CD14-positive monocyte (primary cell): ENCODE results near the gene FBL. TPM values are rescaled to one million over a fixed set of nuclear protein-coding genes. Genes with fewer than 3 reads are reported as not detected.

Source experiments
- DNase-seq, 3 donors: peaks; one replicate each; pipeline ENCODE4 v3.0.0-alpha.2; 2011 to 2022
- H2AFZ ChIP-seq: 2 replicates; pipeline ENCODE4 v1.6.0; 2012; ENCODE audit warnings: mild to moderate bottlenecking, low read depth, low read length, inconsistent platforms; ENCODE audit not compliant: insufficient read depth, poor library complexity, severe bottlenecking
- H3K27ac ChIP-seq, 2 donors: 1 replicate in 1 of 2; 2 replicates in 1 of 2; pipeline ENCODE4 v1.5.1; 2012 to 2013; ENCODE audit warnings: low read length in 2 of 2, control low read depth in 1 of 2, inconsistent platforms in 1 of 2, low read depth in 1 of 2, mild to moderate bottlenecking in 1 of 2
- H3K27me3 ChIP-seq, 2 donors: one replicate each; pipeline versions ENCODE4 v1.6.0 to v1.6.1; 2011 to 2013; ENCODE audit warnings: low read length in 2 of 2; ENCODE audit not compliant: control insufficient read depth in 2 of 2, insufficient read depth in 2 of 2
- H3K36me3 ChIP-seq, 2 donors: replicated peaks in 1 of 2; 1 replicate in 1 of 2; 2 replicates in 1 of 2; pipeline versions ENCODE4 v1.5.1 to v1.6.1; 2012 to 2013; ENCODE audit warnings: low read length in 2 of 2, control low read depth in 1 of 2, inconsistent platforms in 1 of 2, mild to moderate bottlenecking in 1 of 2; ENCODE audit not compliant: insufficient read depth in 2 of 2, control insufficient read depth in 1 of 2
- H3K4me1 ChIP-seq, 2 donors: 1 replicate in 1 of 2; 2 replicates in 1 of 2; pipeline versions ENCODE4 v1.5.1 to v1.6.1; 2012 to 2013; ENCODE audit warnings: low read length in 2 of 2, control low read depth in 1 of 2, inconsistent platforms in 1 of 2, mild to moderate bottlenecking in 1 of 2, moderate library complexity in 1 of 2; ENCODE audit not compliant: insufficient read depth in 2 of 2, control insufficient read depth in 1 of 2
- H3K4me2 ChIP-seq: replicated peaks from 2 replicates; pipeline ENCODE3; 2012; ENCODE audit warnings: low read length, moderate library complexity, mild to moderate bottlenecking; ENCODE audit not compliant: poor library complexity, severe bottlenecking; ENCODE audit errors: extremely low read depth
- H3K4me3 ChIP-seq, 3 experiments: fragments of 200-600 bp in 1 of 3; sonication (generic) in 1 of 3; replicated peaks in 1 of 3; 1 replicate in 2 of 3; 2 replicates in 1 of 3; pipeline ENCODE4 v1.5.1; 2011 to 2013; ENCODE audit warnings: low read length in 3 of 3, mild to moderate bottlenecking in 3 of 3, control low read depth in 2 of 3, low read depth in 2 of 3, inconsistent platforms in 1 of 3, moderate library complexity in 1 of 3
- H3K79me2 ChIP-seq: 2 replicates; pipeline ENCODE4 v1.6.0; 2012; ENCODE audit warnings: mild to moderate bottlenecking, control low read depth, inconsistent platforms, low read length, moderate library complexity; ENCODE audit not compliant: insufficient read depth
- H3K9ac ChIP-seq: 2 replicates; pipeline ENCODE4 v1.6.0; 2017; ENCODE audit warnings: low read length, mild to moderate bottlenecking; ENCODE audit not compliant: insufficient read depth, poor library complexity, severe bottlenecking
- H3K9me3 ChIP-seq, 2 donors: replicated peaks in 1 of 2; 1 replicate in 1 of 2; 2 replicates in 1 of 2; pipeline versions ENCODE4 v1.5.1 to v1.6.1; 2012 to 2013; ENCODE audit warnings: low read length in 2 of 2, control low read depth in 1 of 2; ENCODE audit not compliant: control insufficient read depth in 1 of 2, insufficient read depth in 1 of 2
- H4K20me1 ChIP-seq: 2 replicates; pipeline ENCODE4 v1.6.0; 2012; ENCODE audit warnings: mild to moderate bottlenecking, low read length, control low read depth, moderate library complexity; ENCODE audit not compliant: insufficient read depth
- H3K27ac Mint-ChIP-seq, 7 donors: one replicate each; pipeline ENCODE4 v1.8.0; 2020; ENCODE audit warnings: mild to moderate bottlenecking in 7 of 7, mixed read lengths in 7 of 7, moderate library complexity in 6 of 7, inconsistent platforms in 2 of 7
- H3K27me3 Mint-ChIP-seq, 3 donors: one replicate each; pipeline ENCODE4 v1.8.0; 2021 to 2022; ENCODE audit warnings: low read depth in 3 of 3, mild to moderate bottlenecking in 3 of 3, mixed read lengths in 3 of 3, moderate library complexity in 3 of 3, inconsistent platforms in 1 of 3
- H3K36me3 Mint-ChIP-seq, 2 donors: one replicate each; pipeline ENCODE4 v1.8.0; 2020; ENCODE audit warnings: mixed read lengths in 2 of 2, inconsistent platforms in 1 of 2, mild to moderate bottlenecking in 1 of 2
- H3K4me1 Mint-ChIP-seq: one replicate; pipeline ENCODE4 v1.8.0; 2020; ENCODE audit warnings: mild to moderate bottlenecking, mixed read lengths
- H3K4me3 Mint-ChIP-seq, 2 donors: one replicate each; pipeline ENCODE4 v1.8.0; 2020; ENCODE audit warnings: mild to moderate bottlenecking in 2 of 2, mixed read lengths in 2 of 2, moderate library complexity in 1 of 2
- H3K9me3 Mint-ChIP-seq, 7 donors: one replicate each; pipeline ENCODE4 v1.8.0; 2020 to 2022; ENCODE audit warnings: mixed read lengths in 7 of 7, mild to moderate bottlenecking in 6 of 7, moderate library complexity in 6 of 7, inconsistent platforms in 2 of 7
- CTCF ChIP-seq: fragments of 200-600 bp; IDR thresholded peaks from one replicate; pipeline ENCODE4 v1.8.0; 2022; ENCODE audit warnings: antibody characterized with exemption, mild to moderate bottlenecking
- WGBS: methylation state at CpG from one replicate; pipeline ENCODE4 v1.1.5; 2013; ENCODE audit warnings: missing lambda C conversion rate; ENCODE audit not compliant: insufficient coverage; 5-methylcytosine and 5-hydroxymethylcytosine counted together
- intact Hi-C, 2 donors: fragments of 100-400 bp; cut with micrococcal nuclease; formaldehyde crosslinking; loops; one replicate each; pipeline versions ENCODE4 v1.15.0 to v1.15.1; 2023
- polyA plus RNA-seq, 3 donors: library from polyadenylated mRNA; depleted of rRNA in 1 of 3; unstranded in 2 of 3; stranded (reverse) in 1 of 3; fragments of 300-500 nt in 2 of 3; fragments of >200 nt in 1 of 3; fragmentation: Illumina TruSeq in 2 of 3; gene quantifications; 1 replicate in 2 of 3; 2 replicates in 1 of 3; pipeline ENCODE4 v1.2.3, GENCODE V29; 2012 to 2021

The FBL gene
- polyA plus RNA-seq, 3 donors = 57.1 to 157 (median 60.3) TPM

GRCh38 chr19:39871362-39871761, 25.2 kb upstream of the FBL start:
- no peak overlapping the region for H3K9ac ChIP-seq
- H3K79me2 ChIP-seq = no peaks in the 10 kb centered on the region
- H3K4me2 ChIP-seq = no peak overlapping the region
- no peak for TF ChIP-seq CTCF
- Mint-ChIP-seq H3K9me3 (peaks cover 0 to 3% (median 0%) of the 10 kb centered on the region in 7 donors), H3K36me3 (no peaks in the 10 kb centered on the region), H3K27me3 (peaks cover 2 to 21% (median 6%) of the 10 kb centered on the region in 3 donors), H3K27ac (no peak overlapping the region), H3K4me3 (no peak overlapping the region), H3K4me1 (no peaks in the 10 kb centered on the region)
- intact Hi-C loops = no loop called here
- WGBS = 97% methylated on average over 3 of the region's 6 CpGs
- no peaks in the 10 kb centered on the region for H3K4me1 ChIP-seq
- H3K27ac ChIP-seq = no peak overlapping the region
- no peak overlapping the region for H2AFZ ChIP-seq
- DNase-seq = no peak
- no peak overlapping the region for H3K4me3 ChIP-seq
- no peaks in the 10 kb centered on the region for H3K9me3 ChIP-seq
- no peaks in the 10 kb centered on the region for H3K36me3 ChIP-seq
- no peaks in the 10 kb centered on the region for H4K20me1 ChIP-seq
- no peaks in the 10 kb centered on the region for H3K27me3 ChIP-seq

GRCh38 chr19:39870171-39870971, 24.2 kb upstream of the FBL start:
- no peak overlapping the region for H3K27ac ChIP-seq
- H3K27ac Mint-ChIP-seq = no peak overlapping the region
- no peak overlapping the region for H3K9ac ChIP-seq
- 70% methylated on average over 14 of the region's 16 CpGs for WGBS
- no peak overlapping the region for H3K4me3 ChIP-seq
- no peak overlapping the region for H3K4me2 ChIP-seq
- H3K36me3 ChIP-seq = no peaks in the 10 kb centered on the region
- no peaks in the 10 kb centered on the region for H3K9me3 ChIP-seq
- TF ChIP-seq CTCF = no peak
- no peaks in the 10 kb centered on the region for H3K4me1 Mint-ChIP-seq
- no peak overlapping the region for H3K4me3 Mint-ChIP-seq
- peaks cover 2 to 12% (median 5%) of the 10 kb centered on the region in 3 donors for H3K27me3 Mint-ChIP-seq
- no peaks in the 10 kb centered on the region for H3K36me3 Mint-ChIP-seq
- intact Hi-C loops = no loop called here
- H2AFZ ChIP-seq = no peak overlapping the region
- peaks cover 0 to 3% (median 0%) of the 10 kb centered on the region in 7 donors for H3K9me3 Mint-ChIP-seq
- no peaks in the 10 kb centered on the region for H4K20me1 ChIP-seq
- no peak for DNase-seq
- no peaks in the 10 kb centered on the region for H3K4me1 ChIP-seq
- H3K27me3 ChIP-seq = no peaks in the 10 kb centered on the region
- H3K79me2 ChIP-seq = no peaks in the 10 kb centered on the region
